ENCODE data around the gene ACKR4.
"Not testable (repeated sequence)": the region's sequence is repeated elsewhere in the genome, so short reads cannot be mapped to it uniquely, and the experiment has no call there.

Gene ACKR4

GRCh38 chr3:132624790-132625189 lies 27.7 kb downstream of the ACKR4 start:
- no peak overlapping the region for H3K9ac ChIP-seq (ENCODE audit: low read length)

DNA sequence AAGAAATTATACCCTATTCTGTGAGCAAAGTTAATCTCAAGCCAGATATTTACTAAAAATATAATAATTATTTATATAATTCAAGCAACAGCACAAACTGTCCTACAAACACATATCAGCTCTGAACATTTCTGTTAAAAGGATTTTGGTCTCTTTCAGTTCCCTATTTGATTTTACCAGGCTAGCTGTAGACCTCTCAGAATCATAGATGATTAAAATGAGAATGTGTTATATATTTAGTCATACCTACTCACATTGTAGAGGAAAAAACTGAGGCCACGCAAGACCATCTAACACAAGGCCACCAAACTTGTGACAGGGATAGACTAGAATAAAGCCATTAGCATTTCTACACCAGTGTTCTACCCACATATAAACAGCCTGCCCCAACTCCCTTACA lies 28.5 kb downstream of the ACKR4 start:
- H3K36me3 ChIP-seq (ENCODE audit: control insufficient read depth, low read depth, low read length): no peaks in the 10 kb centered on the region
- no peaks in the 10 kb centered on the region for H3K27me3 ChIP-seq (ENCODE audit: control insufficient read depth, insufficient read depth, low read length)
- no peak overlapping the region for H3K9ac ChIP-seq (ENCODE audit: low read length)
- no peak overlapping the region for H3K27ac ChIP-seq (ENCODE audit: low read length)
- no peak overlapping the region for H3K4me3 ChIP-seq (ENCODE audit: low read length)
- no peaks in the 10 kb centered on the region for H3K9me3 ChIP-seq (ENCODE audit: control insufficient read depth, low read depth, low read length)
- H3K4me1 ChIP-seq (ENCODE audit: control insufficient read depth, low read depth, low read length): no peaks in the 10 kb centered on the region

More at GRCh38 chr3:132624790-132625189, 27.7 kb downstream of the ACKR4 start:
- Histone ChIP-seq H3K4me3 (ENCODE audit: low read length) (no peak overlapping the region), H3K36me3 (ENCODE audit: control insufficient read depth, low read depth, low read length) (no peaks in the 10 kb centered on the region), H3K27ac (ENCODE audit: low read length) (no peak overlapping the region), H3K9me3 (ENCODE audit: control insufficient read depth, low read depth, low read length) (no peaks in the 10 kb centered on the region), H3K4me1 (ENCODE audit: control insufficient read depth, low read depth, low read length) (no peaks in the 10 kb centered on the region), H3K27me3 (ENCODE audit: control insufficient read depth, insufficient read depth, low read length) (no peaks in the 10 kb centered on the region)

DNA sequence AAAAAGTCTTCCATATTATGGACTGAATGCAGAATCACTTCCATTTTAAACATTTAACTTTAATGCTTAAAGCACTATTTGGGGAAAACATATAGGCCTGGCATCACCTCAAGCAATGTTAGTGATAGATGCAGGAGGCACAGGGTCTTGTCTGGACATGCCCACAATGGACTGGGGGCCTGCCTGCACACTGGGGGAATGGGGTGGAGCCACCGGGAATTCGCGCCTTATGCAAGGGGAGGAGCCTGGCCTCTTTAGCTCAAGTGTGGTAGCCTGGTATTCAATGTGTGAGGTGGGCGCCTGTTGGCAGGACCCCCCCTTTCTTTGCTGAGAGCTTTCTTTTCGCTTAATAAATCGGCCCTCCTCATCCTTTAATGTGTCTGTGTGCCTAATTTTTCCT lies 29.9 kb downstream of the ACKR4 start:
- no peaks in the 10 kb centered on the region for H3K27me3 ChIP-seq (ENCODE audit: control insufficient read depth, insufficient read depth, low read length)
- no peaks in the 10 kb centered on the region for H3K4me1 ChIP-seq (ENCODE audit: control insufficient read depth, low read depth, low read length)
- no peak overlapping the region for H3K27ac ChIP-seq (ENCODE audit: low read length)
- H3K36me3 ChIP-seq (ENCODE audit: control insufficient read depth, low read depth, low read length): no peaks in the 10 kb centered on the region
- no peaks in the 10 kb centered on the region for H3K9me3 ChIP-seq (ENCODE audit: control insufficient read depth, low read depth, low read length)
- H3K4me3 ChIP-seq (ENCODE audit: low read length): no peak overlapping the region
- H3K9ac ChIP-seq (ENCODE audit: low read length): no peak overlapping the region

- Histone ChIP-seq H3K27ac (ENCODE audit: low read length) (no peak overlapping the region), H3K9ac (ENCODE audit: low read length) (no peak overlapping the region), H3K4me3 (ENCODE audit: low read length) (no peak overlapping the region), H3K9me3 (ENCODE audit: control insufficient read depth, low read depth, low read length) (no peaks in the 10 kb centered on the region), H3K4me1 (ENCODE audit: control insufficient read depth, low read depth, low read length) (no peaks in the 10 kb centered on the region), H3K27me3 (ENCODE audit: control insufficient read depth, insufficient read depth, low read length) (no peaks in the 10 kb centered on the region), H3K36me3 (ENCODE audit: control insufficient read depth, low read depth, low read length) (no peaks in the 10 kb centered on the region)
These were observed 31.1 kb downstream of the ACKR4 start for GRCh38 chr3:132628157-132628556.

- Histone ChIP-seq H3K27ac (ENCODE audit: low read length) (no peak overlapping the region), H3K4me1 (ENCODE audit: control insufficient read depth, low read depth, low read length) (no peaks in the 10 kb centered on the region), H3K9me3 (ENCODE audit: control insufficient read depth, low read depth, low read length) (no peaks in the 10 kb centered on the region), H3K27me3 (ENCODE audit: control insufficient read depth, insufficient read depth, low read length) (no peaks in the 10 kb centered on the region), H3K36me3 (ENCODE audit: control insufficient read depth, low read depth, low read length) (no peaks in the 10 kb centered on the region), H3K9ac (ENCODE audit: low read length) (no peak overlapping the region), H3K4me3 (ENCODE audit: low read length) (no peak overlapping the region)
These were observed 32.9 kb downstream of the ACKR4 start for GRCh38 chr3:132629928-132630327.

- no peaks in the 10 kb centered on the region for H3K4me1 ChIP-seq (ENCODE audit: control insufficient read depth, low read depth, low read length)
- H3K27ac ChIP-seq (ENCODE audit: low read length): no peak overlapping the region
These were observed 33.5 kb downstream of the ACKR4 start for GRCh38 chr3:132630612-132631011.

DNA sequence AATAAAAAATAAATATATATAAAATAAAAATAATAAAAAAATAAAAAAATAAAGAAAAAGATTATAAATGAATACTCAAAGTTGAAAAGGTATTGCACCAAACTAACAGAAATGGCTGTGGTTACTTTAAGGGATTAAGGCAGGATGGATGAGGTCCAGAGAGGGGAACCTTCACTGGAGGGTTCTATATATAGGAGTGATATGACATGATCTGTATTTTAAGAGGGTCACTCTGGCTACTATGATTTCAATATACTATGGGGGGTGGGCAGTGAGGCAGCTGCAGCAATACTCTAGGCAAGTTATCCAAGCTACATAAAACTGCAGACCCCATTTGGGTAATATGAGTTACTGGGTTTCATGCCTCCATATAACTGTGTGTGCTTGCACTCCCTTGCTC lies 38.0 kb downstream of the ACKR4 start:
- H3K27me3 ChIP-seq (ENCODE audit: control insufficient read depth, insufficient read depth, low read length): no peaks in the 10 kb centered on the region
- H3K36me3 ChIP-seq (ENCODE audit: control insufficient read depth, low read depth, low read length): no peaks in the 10 kb centered on the region
- H3K27ac ChIP-seq (ENCODE audit: low read length): no peak overlapping the region
- no peaks in the 10 kb centered on the region for H3K4me1 ChIP-seq (ENCODE audit: control insufficient read depth, low read depth, low read length)
- no peaks in the 10 kb centered on the region for H3K9me3 ChIP-seq (ENCODE audit: control insufficient read depth, low read depth, low read length)
- no peak overlapping the region for H3K4me3 ChIP-seq (ENCODE audit: low read length)
- H3K9ac ChIP-seq (ENCODE audit: low read length): no peak overlapping the region

More at GRCh38 chr3:132630612-132631011, 33.5 kb downstream of the ACKR4 start:
- no peaks in the 10 kb centered on the region for H3K9me3 ChIP-seq (ENCODE audit: control insufficient read depth, low read depth, low read length)
- no peak overlapping the region for H3K4me3 ChIP-seq (ENCODE audit: low read length)
- no peak overlapping the region for H3K9ac ChIP-seq (ENCODE audit: low read length)
- no peaks in the 10 kb centered on the region for H3K36me3 ChIP-seq (ENCODE audit: control insufficient read depth, low read depth, low read length)
- no peaks in the 10 kb centered on the region for H3K27me3 ChIP-seq (ENCODE audit: control insufficient read depth, insufficient read depth, low read length)

GRCh38 chr3:132637590-132637989 lies 40.5 kb downstream of the ACKR4 start:
- Histone ChIP-seq H3K27ac (ENCODE audit: low read length) (no peak overlapping the region), H3K9ac (ENCODE audit: low read length) (no peak overlapping the region), H3K4me3 (ENCODE audit: low read length) (no peak overlapping the region)

GRCh38 chr3:132638706-132639105 lies 41.6 kb downstream of the ACKR4 start:
- Histone ChIP-seq H3K4me1 (ENCODE audit: control insufficient read depth, low read depth, low read length) (no peaks in the 10 kb centered on the region), H3K36me3 (ENCODE audit: control insufficient read depth, low read depth, low read length) (no peaks in the 10 kb centered on the region), H3K9me3 (ENCODE audit: control insufficient read depth, low read depth, low read length) (no peaks in the 10 kb centered on the region), H3K9ac (ENCODE audit: low read length) (no peak overlapping the region), H3K4me3 (ENCODE audit: low read length) (no peak overlapping the region), H3K27me3 (ENCODE audit: control insufficient read depth, insufficient read depth, low read length) (no peaks in the 10 kb centered on the region), H3K27ac (ENCODE audit: low read length) (no peak overlapping the region)

More at GRCh38 chr3:132637590-132637989, 40.5 kb downstream of the ACKR4 start:
- no peaks in the 10 kb centered on the region for H3K36me3 ChIP-seq (ENCODE audit: control insufficient read depth, low read depth, low read length)
- no peaks in the 10 kb centered on the region for H3K27me3 ChIP-seq (ENCODE audit: control insufficient read depth, insufficient read depth, low read length)
- H3K4me1 ChIP-seq (ENCODE audit: control insufficient read depth, low read depth, low read length): no peaks in the 10 kb centered on the region
- no peaks in the 10 kb centered on the region for H3K9me3 ChIP-seq (ENCODE audit: control insufficient read depth, low read depth, low read length)

DNA sequence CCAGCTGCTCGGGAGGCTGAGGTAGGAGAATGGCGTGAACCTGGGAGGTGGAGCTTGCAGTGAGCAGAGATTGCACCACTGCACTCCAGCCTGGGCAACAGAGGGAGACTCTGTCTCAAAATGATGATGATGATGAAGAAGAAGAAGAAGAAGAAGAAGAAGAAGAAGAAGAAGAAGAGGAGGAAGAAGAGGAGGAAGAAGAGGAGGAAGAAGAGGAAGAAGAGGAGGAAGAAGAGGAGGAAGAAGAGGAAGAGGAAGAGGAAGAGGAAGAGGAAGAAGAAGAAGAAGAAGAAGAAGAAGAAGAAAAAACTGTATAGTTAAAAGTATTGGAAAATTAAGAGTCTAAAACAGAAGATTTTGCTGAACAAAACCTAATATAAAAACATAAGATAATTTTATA lies 44.4 kb downstream of the ACKR4 start:
- not testable (repeated sequence) for H3K4me1 ChIP-seq (ENCODE audit: control insufficient read depth, low read depth, low read length); H3K27ac ChIP-seq (ENCODE audit: low read length); H3K27me3 ChIP-seq (ENCODE audit: control insufficient read depth, insufficient read depth, low read length); H3K36me3 ChIP-seq (ENCODE audit: control insufficient read depth, low read depth, low read length); H3K9me3 ChIP-seq (ENCODE audit: control insufficient read depth, low read depth, low read length); H3K4me3 ChIP-seq (ENCODE audit: low read length); H3K9ac ChIP-seq (ENCODE audit: low read length)

DNA sequence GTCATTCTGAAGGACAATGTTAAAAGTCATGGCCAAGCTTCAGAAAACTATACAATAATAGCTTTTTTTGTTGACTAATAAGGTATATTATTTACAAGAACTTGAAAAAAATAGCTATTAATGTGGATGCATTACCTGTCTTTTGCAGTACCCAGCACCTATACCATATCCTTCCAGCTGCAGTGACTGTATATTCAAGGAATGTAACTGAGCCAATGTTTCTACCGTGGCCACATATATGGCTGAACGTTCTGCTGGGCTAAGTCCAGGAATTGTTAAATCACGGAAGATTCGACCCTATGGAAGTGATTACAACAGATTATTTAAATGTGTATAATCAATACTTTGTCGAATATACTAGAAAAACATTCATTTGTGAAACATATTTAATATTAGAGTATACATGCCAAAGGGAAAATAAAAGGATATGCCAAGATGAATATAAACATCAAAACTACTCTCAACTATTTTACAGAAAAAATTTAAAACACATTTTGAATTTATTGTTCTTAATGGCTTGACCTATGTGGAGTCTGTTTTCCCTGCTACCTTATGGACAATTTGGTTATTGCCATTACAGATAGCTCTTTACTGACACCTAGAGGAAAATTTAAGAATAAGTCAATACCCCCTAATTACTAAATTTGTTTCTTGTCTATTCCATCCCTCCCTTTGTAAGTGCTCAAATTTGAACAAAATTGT lies 44.9 kb downstream of the ACKR4 start:
- Histone ChIP-seq H3K36me3 (ENCODE audit: control insufficient read depth, low read depth, low read length) (no peaks in the 10 kb centered on the region), H3K9ac (ENCODE audit: low read length) (no peak overlapping the region), H3K4me3 (ENCODE audit: low read length) (no peak overlapping the region), H3K27ac (ENCODE audit: low read length) (no peak overlapping the region), H3K9me3 (ENCODE audit: control insufficient read depth, low read depth, low read length) (no peaks in the 10 kb centered on the region), H3K4me1 (ENCODE audit: control insufficient read depth, low read depth, low read length) (no peaks in the 10 kb centered on the region), H3K27me3 (ENCODE audit: control insufficient read depth, insufficient read depth, low read length) (no peaks in the 10 kb centered on the region)

DNA sequence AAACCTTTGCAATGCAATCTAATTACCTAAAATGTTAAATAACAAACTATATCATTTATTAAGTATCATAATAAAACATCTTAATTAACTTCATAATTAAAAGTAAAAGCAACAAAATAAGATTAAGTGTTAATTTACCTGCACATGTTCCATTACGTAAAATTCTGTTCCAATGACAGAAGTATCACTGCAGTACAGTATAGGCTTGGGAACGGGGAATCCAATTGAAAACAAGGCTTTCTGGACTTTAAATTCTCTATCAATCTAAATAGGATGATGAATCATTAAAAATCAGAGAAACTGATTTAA lies 45.4 kb downstream of the ACKR4 start:
- H3K9ac ChIP-seq (ENCODE audit: low read length): no peak overlapping the region
- H3K36me3 ChIP-seq (ENCODE audit: control insufficient read depth, low read depth, low read length): no peaks in the 10 kb centered on the region
- H3K27me3 ChIP-seq (ENCODE audit: control insufficient read depth, insufficient read depth, low read length): no peaks in the 10 kb centered on the region
- no peaks in the 10 kb centered on the region for H3K9me3 ChIP-seq (ENCODE audit: control insufficient read depth, low read depth, low read length)
- no peak overlapping the region for H3K4me3 ChIP-seq (ENCODE audit: low read length)
- no peaks in the 10 kb centered on the region for H3K4me1 ChIP-seq (ENCODE audit: control insufficient read depth, low read depth, low read length)
- no peak overlapping the region for H3K27ac ChIP-seq (ENCODE audit: low read length)

Data from iPS-18a (cell line).